IPS DF 4.7 (cell line): ENCODE results near the gene SMPD2.

ENCODE experiments used
- DNase-seq: peaks from one replicate; pipeline ENCODE4 v3.0.0-alpha.2; 2013; ENCODE audit warnings: low spot score; ENCODE audit errors: extremely low read depth

Gene SMPD2

DNA sequence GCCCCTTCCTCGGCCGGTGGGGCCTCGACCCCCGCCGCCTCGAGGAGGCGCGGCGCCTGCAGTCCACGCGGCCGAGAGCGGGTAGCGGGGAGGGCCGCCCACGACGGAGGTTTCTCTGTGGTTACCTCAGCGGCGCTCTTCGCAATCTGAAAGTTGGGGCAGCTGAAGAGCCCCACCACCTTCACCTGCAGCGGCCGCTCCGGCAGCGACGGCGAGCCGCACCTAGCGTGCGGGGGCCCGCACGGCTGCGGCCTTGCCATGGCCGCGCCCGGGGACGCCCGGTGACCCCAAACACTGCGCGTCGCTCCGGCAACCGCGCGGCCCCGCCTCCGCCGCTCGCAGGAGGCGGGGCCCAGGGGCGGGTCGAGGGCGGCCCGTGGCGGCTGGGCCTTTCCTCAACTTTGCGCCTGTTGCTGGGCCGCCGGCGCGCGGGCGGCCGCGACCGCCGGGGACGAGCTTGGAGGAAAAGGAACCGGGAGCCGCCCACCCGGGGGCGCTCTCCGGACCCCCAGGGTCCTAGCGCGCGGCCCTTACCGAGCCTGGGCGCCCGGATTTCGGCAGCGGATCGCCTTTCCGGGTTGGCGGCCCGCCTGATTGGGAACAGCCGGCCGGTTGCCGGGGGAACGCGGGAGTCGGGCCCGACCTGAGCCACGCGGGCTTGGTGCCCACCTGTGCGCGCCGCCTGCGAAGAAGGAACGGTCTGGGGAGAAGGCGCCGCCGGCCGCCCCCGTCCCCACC is at the start of gene SMPD2, which contains the start of gene PPIL6:
Gene SMPD2, plus strand, starts transcription at position 394 of the 738 bp plus-strand sequence. CDS start 398 bp downstream, outside the sequence.
Gene PPIL6, minus strand, starts transcription at position 298 of the 738 bp plus-strand sequence. Its CDS starts 38 bp downstream, at position 260.
- no peak for DNase-seq

DNA sequence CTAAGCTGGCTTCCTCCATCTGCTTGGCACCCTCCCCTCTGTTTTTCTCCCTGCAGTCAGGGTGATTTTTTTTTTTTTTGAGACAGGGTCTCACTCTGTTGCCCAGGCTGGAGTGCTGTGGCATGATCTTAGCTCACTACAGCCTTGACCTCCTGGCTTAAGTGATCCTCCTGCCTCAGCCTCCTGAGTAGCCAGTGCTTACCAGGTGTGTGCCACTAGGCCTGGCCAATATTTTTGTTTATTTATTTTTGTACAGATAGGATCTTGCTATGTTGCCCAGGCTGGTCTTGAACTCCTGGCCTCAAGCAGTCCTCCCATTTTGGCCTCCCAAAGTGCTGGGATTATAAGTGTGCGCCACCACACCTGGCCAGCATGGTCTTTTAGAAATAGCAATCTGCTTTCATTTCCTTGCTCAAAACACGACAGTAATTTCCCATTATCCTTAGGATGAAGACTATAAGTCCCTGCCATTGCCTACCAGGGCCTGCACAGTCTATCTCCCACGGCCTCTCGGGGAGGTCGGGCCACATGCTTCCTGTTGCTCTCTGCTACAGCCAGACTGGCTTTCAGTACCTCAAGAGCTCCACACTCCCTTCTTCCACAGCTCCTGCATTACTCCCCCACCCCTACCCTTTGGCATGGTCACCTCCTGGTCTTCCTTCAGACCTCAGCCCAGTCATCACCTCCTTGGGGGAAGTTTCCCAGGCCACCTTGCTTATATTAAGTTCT is 47.2 kb upstream of the SMPD2 start:
- no peak for DNase-seq

- no peak for DNase-seq
These were observed 46.6 kb upstream of the SMPD2 start for GRCh38 chr6:109393886-109394281.

- no peak for DNase-seq
These were observed 44.3 kb upstream of the SMPD2 start for GRCh38 chr6:109396046-109396718.

GRCh38 chr6:109397020-109397419 is 43.5 kb upstream of the SMPD2 start:
- DNase-seq: no peak

GRCh38 chr6:109406196-109406595 is 34.3 kb upstream of the SMPD2 start:
- no peak for DNase-seq

DNA sequence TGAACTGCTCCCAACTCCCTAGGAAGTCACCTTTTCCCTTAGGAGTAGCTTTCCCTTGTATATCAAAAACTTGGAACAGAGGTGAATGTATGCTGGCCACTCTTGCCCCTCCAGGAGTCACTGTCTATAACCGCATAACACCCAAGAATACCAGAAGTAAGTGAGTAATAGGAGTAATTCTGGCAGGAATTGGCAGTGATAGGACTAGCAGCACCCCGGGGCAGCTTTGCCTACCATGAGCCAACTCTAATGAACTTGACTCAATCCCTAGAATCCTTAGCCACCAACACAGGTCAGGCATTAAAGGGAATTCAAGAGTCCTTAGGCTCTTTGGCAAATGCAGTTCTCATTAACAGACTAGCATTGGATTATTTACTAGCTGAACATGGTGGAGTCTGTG is 29.5 kb upstream of the SMPD2 start:
- DNase-seq: no peak

- no peak for DNase-seq
These were observed 22.9 kb upstream of the SMPD2 start for GRCh38 chr6:109417646-109418045.

DNA sequence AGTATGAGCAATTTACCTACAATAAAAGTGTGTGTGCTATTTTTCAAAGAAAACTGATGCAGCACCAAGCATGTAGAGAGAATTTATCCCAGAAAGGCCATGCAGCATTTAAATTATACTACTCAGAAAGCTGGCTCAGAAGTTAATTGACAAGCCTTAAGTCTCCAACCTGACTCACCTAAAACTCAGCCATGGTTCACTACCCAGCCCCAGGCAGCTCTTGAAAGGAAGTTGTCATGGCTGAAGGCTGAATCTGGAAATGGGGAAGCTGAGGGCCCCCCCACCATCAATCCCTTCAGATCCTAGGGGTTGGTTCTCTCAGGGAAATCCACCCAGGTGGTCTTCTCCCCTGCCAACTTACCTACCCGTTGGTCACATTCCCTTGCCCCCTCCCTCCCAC is 19.8 kb upstream of the SMPD2 start:
- no peak for DNase-seq

GRCh38 chr6:109421184-109421583 is 19.3 kb upstream of the SMPD2 start:
- no peak for DNase-seq

DNA sequence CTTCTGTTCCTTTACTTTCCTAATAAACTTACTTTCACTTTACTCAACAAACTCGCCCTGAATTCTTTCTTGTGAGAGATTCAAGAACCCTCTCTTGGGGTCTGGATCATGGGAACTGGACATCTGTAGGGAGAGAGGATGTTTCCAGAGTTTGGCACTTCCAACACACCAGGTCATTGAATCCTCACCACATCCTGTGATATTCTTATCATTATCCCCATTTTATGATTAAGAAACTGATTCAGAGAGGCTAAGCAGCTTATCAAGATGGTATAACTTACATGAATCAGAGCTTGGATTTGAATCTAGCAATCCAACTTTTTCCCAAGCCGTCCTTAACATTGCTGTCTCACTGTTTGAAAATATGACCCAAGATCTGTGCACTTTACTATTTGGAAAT is 15.6 kb upstream of the SMPD2 start:
- no peak for DNase-seq

DNA sequence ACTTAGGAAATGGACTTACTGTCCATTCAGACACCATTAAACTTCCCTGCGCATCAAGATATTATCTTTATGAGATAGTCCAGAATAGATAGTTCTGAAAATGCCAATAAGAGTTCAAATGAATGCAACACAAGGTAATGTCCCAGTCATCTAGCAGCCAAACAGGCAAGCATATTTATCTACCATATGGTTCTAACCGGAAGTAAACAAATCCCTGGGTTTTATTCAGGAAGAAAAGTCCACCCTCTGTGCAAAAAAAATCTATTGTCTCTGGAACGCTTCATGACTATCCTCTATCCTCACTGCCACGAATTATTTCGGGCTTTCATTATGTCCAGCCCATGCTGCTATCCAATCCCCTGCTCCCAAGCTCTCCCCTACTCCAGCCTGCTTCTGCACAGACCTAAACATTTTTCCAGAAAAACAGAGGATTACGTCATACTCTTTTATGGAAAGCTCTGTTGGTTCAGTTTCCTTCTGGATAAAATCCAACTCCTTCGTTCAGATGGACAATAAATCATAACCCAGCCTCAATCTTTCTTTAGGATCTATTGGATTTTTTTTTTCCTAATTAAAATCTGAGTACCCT is 11.5 kb upstream of the SMPD2 start:
- DNase-seq: no peak

DNA sequence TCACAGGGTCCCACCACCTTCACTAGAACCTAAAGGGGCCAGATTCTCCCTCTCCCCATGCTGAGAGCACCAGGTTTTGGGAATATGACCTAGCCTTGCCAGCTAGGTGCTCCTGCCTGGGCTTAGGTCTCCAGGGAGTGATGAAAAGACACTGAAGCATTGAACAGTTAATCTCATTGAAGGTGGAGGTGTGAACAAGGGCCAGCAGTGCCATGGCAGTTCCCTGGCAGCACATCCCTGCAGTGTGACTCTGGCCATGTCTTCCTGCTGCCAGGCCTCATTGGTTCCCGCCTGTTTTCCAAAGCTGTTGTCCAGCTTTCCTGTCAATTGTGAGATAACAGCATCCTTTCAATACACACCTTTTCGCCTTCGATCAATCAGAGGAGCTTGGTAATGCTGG is 11.0 kb upstream of the SMPD2 start:
- DNase-seq: no peak

- DNase-seq: no peak
These were observed 6.1 kb upstream of the SMPD2 start for GRCh38 chr6:109434456-109434855.

DNA sequence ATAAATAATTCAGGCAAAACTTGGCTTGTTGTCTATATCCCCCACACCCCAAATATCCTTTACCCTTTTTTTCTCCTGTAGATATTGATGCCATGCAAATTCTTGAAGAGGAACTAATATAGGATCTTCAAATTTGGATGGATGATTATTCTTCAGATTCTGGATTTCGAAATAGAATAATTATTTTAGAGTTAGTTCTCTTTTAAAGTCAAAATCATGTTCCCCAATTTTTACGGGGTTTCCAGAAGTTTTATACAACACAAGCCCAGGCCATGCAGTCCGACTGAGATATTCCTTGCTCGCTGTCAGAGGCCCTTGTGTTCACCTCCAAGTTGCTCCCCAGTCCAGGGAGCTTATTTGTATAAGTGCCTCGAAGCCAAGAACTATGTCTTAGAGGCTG is 4.5 kb upstream of the SMPD2 start:
- DNase-seq: no peak

GRCh38 chr6:109441069-109441816 is 719 bp downstream of the SMPD2 start:
- no peak for DNase-seq

GRCh38 chr6:109442393-109442924 is 1.9 kb downstream of the SMPD2 start:
- DNase-seq: no peak

DNA sequence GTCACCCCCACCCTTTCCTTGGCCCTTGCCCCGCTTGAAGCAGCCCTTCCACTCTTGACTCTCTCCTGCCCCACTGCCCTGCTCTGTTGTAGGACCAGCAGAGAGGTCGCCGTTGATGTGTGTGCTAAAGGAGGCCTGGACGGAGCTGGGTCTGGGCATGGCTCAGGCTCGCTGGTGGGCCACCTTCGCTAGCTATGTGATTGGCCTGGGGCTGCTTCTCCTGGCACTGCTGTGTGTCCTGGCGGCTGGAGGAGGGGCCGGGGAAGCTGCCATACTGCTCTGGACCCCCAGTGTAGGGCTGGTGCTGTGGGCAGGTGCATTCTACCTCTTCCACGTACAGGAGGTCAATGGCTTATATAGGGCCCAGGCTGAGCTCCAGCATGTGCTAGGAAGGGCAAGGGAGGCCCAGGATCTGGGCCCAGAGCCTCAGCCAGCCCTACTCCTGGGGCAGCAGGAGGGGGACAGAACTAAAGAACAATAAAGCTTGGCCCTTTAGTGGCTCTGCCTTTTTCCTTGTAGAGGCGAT is 3.0 kb downstream of the SMPD2 start:
- DNase-seq: no peak

GRCh38 chr6:109445382-109445781 is 4.9 kb downstream of the SMPD2 start:
- no peak for DNase-seq

GRCh38 chr6:109446072-109446471 is 5.5 kb downstream of the SMPD2 start:
- DNase-seq: no peak

GRCh38 chr6:109446541-109446940 is 6.0 kb downstream of the SMPD2 start:
- no peak for DNase-seq
